Measurements from ENCODE around the gene CDRT4.

The CDRT4 gene

GRCh38 chr17:15479703-15480102, 12.3 kb upstream of the CDRT4 start:
- no peak overlapping the region for H3K4me2 ChIP-seq (ENCODE audit: low read depth, low read length, poor library complexity, severe bottlenecking)
- no peaks in the 10 kb centered on the region for H3K79me2 ChIP-seq (ENCODE audit: insufficient read depth, low read length)
- H4K20me1 ChIP-seq (ENCODE audit: low read depth, low read length), result no peaks in the 10 kb centered on the region
- H3K27ac ChIP-seq (ENCODE audit: low read depth, low read length), result no peak overlapping the region
- no peaks in the 10 kb centered on the region for H3F3A ChIP-seq (ENCODE audit: insufficient read depth)
- H3K9me3 ChIP-seq (ENCODE audit: insufficient read depth, low read length), result no peaks in the 10 kb centered on the region
- no peak overlapping the region for H3K4me3 ChIP-seq (ENCODE audit: insufficient read depth, low read length, poor library complexity, severe bottlenecking)
- no peak overlapping the region for H2AFZ ChIP-seq (ENCODE audit: low read depth, low read length, severe bottlenecking)
- TF ChIP-seq CTCF (IDR thresholded peaks at IDR 0.05; ENCODE audit: insufficient read depth, low read length, poor library complexity, severe bottlenecking) (no peak), EZH2phosphoT487 (conservative IDR thresholded peaks at IDR 0.05; ENCODE audit: low read length) (no peak)
- no peaks in the 10 kb centered on the region for H3K36me3 ChIP-seq (ENCODE audit: low read length)
- H3K9ac ChIP-seq (ENCODE audit: low read length), result no peak overlapping the region
- no peaks in the 10 kb centered on the region for H3K9me2 ChIP-seq (replicated peaks; ENCODE audit: insufficient read depth, low read length)
- no peaks in the 10 kb centered on the region for H3K27me3 ChIP-seq (ENCODE audit: low read length)

GRCh38 chr17:15478845-15479244, 11.4 kb upstream of the CDRT4 start:
- H3K9ac ChIP-seq (ENCODE audit: low read length), result no peak overlapping the region
- H3K4me3 ChIP-seq (ENCODE audit: insufficient read depth, low read length, poor library complexity, severe bottlenecking), result no peak overlapping the region
- no peaks in the 10 kb centered on the region for H3K9me2 ChIP-seq (replicated peaks; ENCODE audit: insufficient read depth, low read length)
- no peaks in the 10 kb centered on the region for H3K79me2 ChIP-seq (ENCODE audit: insufficient read depth, low read length)
- H4K20me1 ChIP-seq (ENCODE audit: low read depth, low read length), result no peaks in the 10 kb centered on the region
- no peak for TF ChIP-seq CTCF (IDR thresholded peaks at IDR 0.05; ENCODE audit: insufficient read depth, low read length, poor library complexity, severe bottlenecking)
- no peak for TF ChIP-seq EZH2phosphoT487 (conservative IDR thresholded peaks at IDR 0.05; ENCODE audit: low read length)
- no peak overlapping the region for H3K4me2 ChIP-seq (ENCODE audit: low read depth, low read length, poor library complexity, severe bottlenecking)
- H3F3A ChIP-seq (ENCODE audit: insufficient read depth), result no peaks in the 10 kb centered on the region
- no peak overlapping the region for H3K27ac ChIP-seq (ENCODE audit: low read depth, low read length)
- H3K36me3 ChIP-seq (ENCODE audit: low read length), result no peaks in the 10 kb centered on the region
- H3K27me3 ChIP-seq (ENCODE audit: low read length), result no peaks in the 10 kb centered on the region
- H2AFZ ChIP-seq (ENCODE audit: low read depth, low read length, severe bottlenecking), result no peak overlapping the region
- no peaks in the 10 kb centered on the region for H3K9me3 ChIP-seq (ENCODE audit: insufficient read depth, low read length)

GRCh38 chr17:15475631-15476354, 8.4 kb upstream of the CDRT4 start:
- no peak overlapping the region for H3K9ac ChIP-seq (ENCODE audit: low read length)

More at GRCh38 chr17:15475631-15476354, 8.4 kb upstream of the CDRT4 start:
- Histone ChIP-seq H3K27me3 (ENCODE audit: low read length) (no peaks in the 10 kb centered on the region), H3F3A (ENCODE audit: insufficient read depth) (no peaks in the 10 kb centered on the region), H3K4me2 (ENCODE audit: low read depth, low read length, poor library complexity, severe bottlenecking) (no peak overlapping the region), H2AFZ (ENCODE audit: low read depth, low read length, severe bottlenecking) (no peak overlapping the region), H3K36me3 (ENCODE audit: low read length) (no peaks in the 10 kb centered on the region), H4K20me1 (ENCODE audit: low read depth, low read length) (no peaks in the 10 kb centered on the region), H3K9me3 (ENCODE audit: insufficient read depth, low read length) (no peaks in the 10 kb centered on the region), H3K79me2 (ENCODE audit: insufficient read depth, low read length) (no peaks in the 10 kb centered on the region), H3K27ac (ENCODE audit: low read depth, low read length) (no peak overlapping the region), H3K4me3 (ENCODE audit: insufficient read depth, low read length, poor library complexity, severe bottlenecking) (no peak overlapping the region), H3K9me2 (replicated peaks; ENCODE audit: insufficient read depth, low read length) (no peaks in the 10 kb centered on the region)
- TF ChIP-seq EZH2phosphoT487 (conservative IDR thresholded peaks at IDR 0.05; ENCODE audit: low read length) (no peak), CTCF (IDR thresholded peaks at IDR 0.05; ENCODE audit: insufficient read depth, low read length, poor library complexity, severe bottlenecking) (no peak)
